VCaP (cell line): Measurements from ENCODE around the gene AQP7.
"Not testable (repeated sequence)": the region's sequence is repeated elsewhere in the genome, so short reads cannot be mapped to it uniquely, and the experiment has no call there.

Source experiments
- H3K27ac ChIP-seq: fragments of 450-650 bp; 2 replicates; pipeline ENCODE4 v1.5.1; 2017
- CTCF ChIP-seq: fragments of 450-650 bp; conservative IDR thresholded peaks from 2 replicates; pipeline ENCODE4 v1.5.1; 2017; ENCODE audit warnings: mild to moderate bottlenecking, moderate library complexity

The AQP7 gene

GRCh38 chr9:33430942-33431341, 28.6 kb upstream of the AQP7 start:
- peak overlapping the region; percentile 28; the same call in 1 of the 2 replicates for H3K27ac ChIP-seq

GRCh38 chr9:33429256-33429985, 27.1 kb upstream of the AQP7 start:
- no peak overlapping the region for H3K27ac ChIP-seq
- TF ChIP-seq CTCF = no peak

More at GRCh38 chr9:33430942-33431341, 28.6 kb upstream of the AQP7 start:
- no peak for TF ChIP-seq CTCF

GRCh38 chr9:33426843-33427293, 24.5 kb upstream of the AQP7 start:
- H3K27ac ChIP-seq = no peak overlapping the region
- no peak for TF ChIP-seq CTCF

- TF ChIP-seq CTCF = no peak
- peak overlapping the region; percentile 28; the same call in 1 of the 2 replicates for H3K27ac ChIP-seq
Measured at GRCh38 chr9:33425128-33425533, 22.8 kb upstream of the AQP7 start.

- peak overlapping the region; percentile 28; the same call in 1 of the 2 replicates for H3K27ac ChIP-seq
Measured at GRCh38 chr9:33424492-33424891, 22.1 kb upstream of the AQP7 start.

GRCh38 chr9:33424043-33424442, 21.7 kb upstream of the AQP7 start:
- H3K27ac ChIP-seq = not testable (repeated sequence)

GRCh38 chr9:33419708-33420303, 17.4 kb upstream of the AQP7 start:
- TF ChIP-seq CTCF = no peak

GRCh38 chr9:33418090-33418489, 15.7 kb upstream of the AQP7 start:
- TF ChIP-seq CTCF = no peak
- H3K27ac ChIP-seq = no peak overlapping the region

More at GRCh38 chr9:33419708-33420303, 17.4 kb upstream of the AQP7 start:
- H3K27ac ChIP-seq = no peak overlapping the region
